ENCODE measurements around the gene RRP36.

RRP36 gene

DNA sequence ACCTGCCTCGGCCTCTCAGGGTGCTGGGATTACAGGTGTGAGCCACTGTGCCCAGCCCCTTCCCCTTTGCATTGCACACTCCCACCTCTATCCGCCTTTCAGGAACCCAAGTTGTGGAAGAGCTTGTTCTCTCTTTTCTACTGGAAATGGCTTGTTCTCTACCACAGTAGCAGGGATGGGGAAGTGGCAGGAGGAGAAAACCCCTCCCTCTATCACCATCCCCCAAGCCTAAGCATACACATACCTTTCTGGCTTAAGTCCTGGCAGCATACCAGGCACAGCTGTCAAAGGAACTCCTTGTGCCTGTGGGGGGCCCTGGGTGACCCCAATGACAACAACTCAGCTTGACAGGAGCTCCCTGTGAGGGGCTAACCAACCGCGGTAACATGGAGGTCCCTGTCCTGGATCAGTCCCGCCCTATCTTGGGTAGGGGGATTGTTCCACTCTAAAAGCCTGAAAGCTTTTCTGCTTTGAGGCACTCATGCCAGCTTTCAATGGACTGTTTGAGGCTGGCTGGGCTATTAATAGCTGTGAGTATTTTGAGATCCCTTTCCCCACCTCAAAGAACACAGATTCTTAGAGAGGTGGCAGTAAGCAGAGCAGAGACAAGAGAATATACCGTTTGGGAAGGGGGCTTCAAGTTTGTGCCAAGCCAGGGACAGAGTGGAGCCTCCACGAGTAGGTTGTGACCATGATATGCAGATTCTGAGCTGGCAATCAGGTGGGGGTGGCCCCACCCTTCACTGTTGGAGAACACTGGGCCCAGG lies 5.1 kb upstream of the RRP36 start:
- H3K23ac ChIP-seq (ENCODE audit: low read length), result peak overlapping the region; percentile 57
- no peak overlapping the region for H3K27ac ChIP-seq (ENCODE audit: low read depth, low read length)
- no peak overlapping the region for H2BK120ac ChIP-seq (ENCODE audit: low read depth, low read length)
- H3K4me3 ChIP-seq (ENCODE audit: low read length), result no peak overlapping the region
- DNase-seq, result peak; percentile 9
- H3K4me2 ChIP-seq (ENCODE audit: low read length), result no peak overlapping the region
- no peak overlapping the region for H3K56ac ChIP-seq (ENCODE audit: low read length)
- peaks cover 12% of the 10 kb centered on the region for H3K36me3 ChIP-seq (ENCODE audit: control insufficient read depth, insufficient read depth, low read length)
- H4K5ac ChIP-seq (ENCODE audit: low read length), result no peak overlapping the region
- no peak overlapping the region for H3K9ac ChIP-seq (ENCODE audit: low read length)
- no peaks in the 10 kb centered on the region for H3K27me3 ChIP-seq (ENCODE audit: insufficient read depth, low read length, poor library complexity)
- H4K8ac ChIP-seq (ENCODE audit: low read depth, low read length), result no peak overlapping the region
- H2BK15ac ChIP-seq (replicated peaks; ENCODE audit: low read depth), result no peak overlapping the region
- no peak overlapping the region for H3K18ac ChIP-seq (ENCODE audit: low read length)
- H3K4ac ChIP-seq (ENCODE audit: low read depth, low read length), result no peak overlapping the region
- no peak overlapping the region for H2AK5ac ChIP-seq (ENCODE audit: low read length)
- H3K4me1 ChIP-seq (ENCODE audit: control insufficient read depth, low read depth, low read length), result peaks cover 7% of the 10 kb centered on the region
- peaks cover 21% of the 10 kb centered on the region for H3K79me2 ChIP-seq (ENCODE audit: control insufficient read depth, insufficient read depth, low read length)
- H2BK5ac ChIP-seq (ENCODE audit: low read length), result no peak overlapping the region
- no CpG with 5 or more reads among the region's 7 CpGs for WGBS (ENCODE audit: extremely low coverage, insufficient coverage, low lambda C conversion rate)
- peaks cover 18% of the 10 kb centered on the region for H3K79me1 ChIP-seq (ENCODE audit: low read length)

DNA sequence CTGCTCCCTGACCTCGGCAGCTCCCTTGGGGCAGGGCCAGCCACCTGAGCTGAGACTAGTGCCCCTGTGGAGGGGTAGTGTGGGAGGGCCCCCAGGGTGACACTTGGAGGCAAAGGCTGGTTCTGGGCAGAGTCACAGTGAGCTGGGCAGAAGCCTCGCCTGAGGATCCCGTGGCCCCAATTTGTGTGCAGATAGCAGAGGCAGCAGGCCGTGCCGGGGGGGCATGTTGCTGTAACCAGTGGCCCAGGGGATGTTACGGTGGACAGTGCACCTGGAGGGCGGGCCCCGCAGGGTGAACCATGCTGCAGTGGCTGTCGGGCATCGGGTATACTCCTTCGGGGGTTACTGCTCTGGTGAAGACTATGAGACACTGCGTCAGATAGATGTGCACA lies 4.5 kb upstream of the RRP36 start:
- no peak overlapping the region for H2BK120ac ChIP-seq (ENCODE audit: low read depth, low read length)
- H4K8ac ChIP-seq (ENCODE audit: low read depth, low read length), result no peak overlapping the region
- peaks cover 7% of the 10 kb centered on the region for H3K4me1 ChIP-seq (ENCODE audit: control insufficient read depth, low read depth, low read length)
- no peak overlapping the region for H2BK5ac ChIP-seq (ENCODE audit: low read length)
- no peak overlapping the region for H2AK5ac ChIP-seq (ENCODE audit: low read length)
- H3K23ac ChIP-seq (ENCODE audit: low read length), result peak overlapping the region; percentile 57
- DNase-seq, result no peak
- no peak overlapping the region for H4K5ac ChIP-seq (ENCODE audit: low read length)
- no peaks in the 10 kb centered on the region for H3K27me3 ChIP-seq (ENCODE audit: insufficient read depth, low read length, poor library complexity)
- H3K79me2 ChIP-seq (ENCODE audit: control insufficient read depth, insufficient read depth, low read length), result peaks cover 23% of the 10 kb centered on the region
- H3K27ac ChIP-seq (ENCODE audit: low read depth, low read length), result no peak overlapping the region
- peaks cover 18% of the 10 kb centered on the region for H3K79me1 ChIP-seq (ENCODE audit: low read length)
- H3K18ac ChIP-seq (ENCODE audit: low read length), result no peak overlapping the region
- no peak overlapping the region for H3K4me3 ChIP-seq (ENCODE audit: low read length)
- no peak overlapping the region for H3K9ac ChIP-seq (ENCODE audit: low read length)
- no peak overlapping the region for H3K56ac ChIP-seq (ENCODE audit: low read length)
- no peak overlapping the region for H2BK15ac ChIP-seq (replicated peaks; ENCODE audit: low read depth)
- no peak overlapping the region for H3K4me2 ChIP-seq (ENCODE audit: low read length)
- H3K36me3 ChIP-seq (ENCODE audit: control insufficient read depth, insufficient read depth, low read length), result peaks cover 11% of the 10 kb centered on the region
- H3K4ac ChIP-seq (ENCODE audit: low read depth, low read length), result no peak overlapping the region
- no CpG with 5 or more reads among the region's 12 CpGs for WGBS (ENCODE audit: extremely low coverage, insufficient coverage, low lambda C conversion rate)

DNA sequence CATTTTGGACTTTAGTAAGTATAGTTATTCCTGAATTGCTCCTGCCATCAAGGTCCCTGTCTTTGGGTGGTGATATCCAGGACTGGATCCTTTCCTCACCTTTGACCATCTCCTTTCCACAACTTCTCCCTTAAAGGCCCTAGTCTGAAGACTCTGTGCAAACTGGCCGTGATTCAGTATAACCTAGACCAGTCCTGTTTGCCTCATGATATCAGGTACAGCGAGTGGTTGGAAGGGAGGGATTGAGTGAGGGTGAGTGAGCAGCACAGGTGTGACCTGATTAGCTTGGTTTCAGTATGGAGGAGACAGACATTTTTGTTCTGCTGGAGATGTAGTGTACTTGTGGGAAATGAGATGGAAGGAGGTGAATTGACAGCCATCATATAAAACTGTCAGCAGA lies 2.3 kb upstream of the RRP36 start:
- no peak overlapping the region for H3K18ac ChIP-seq (ENCODE audit: low read length)
- no peak overlapping the region for H3K9ac ChIP-seq (ENCODE audit: low read length)
- H4K5ac ChIP-seq (ENCODE audit: low read length), result no peak overlapping the region
- no peak overlapping the region for H2BK15ac ChIP-seq (replicated peaks; ENCODE audit: low read depth)
- H3K79me1 ChIP-seq (ENCODE audit: low read length), result peaks cover 16% of the 10 kb centered on the region
- no peak overlapping the region for H3K27ac ChIP-seq (ENCODE audit: low read depth, low read length)
- H3K79me2 ChIP-seq (ENCODE audit: control insufficient read depth, insufficient read depth, low read length), result peaks cover 29% of the 10 kb centered on the region
- no CpG with 5 or more reads among the region's 2 CpGs for WGBS (ENCODE audit: extremely low coverage, insufficient coverage, low lambda C conversion rate)
- H3K4me1 ChIP-seq (ENCODE audit: control insufficient read depth, low read depth, low read length), result peaks cover 2% of the 10 kb centered on the region
- H3K23ac ChIP-seq (ENCODE audit: low read length), result no peak overlapping the region
- no peak for DNase-seq
- no peak overlapping the region for H3K4ac ChIP-seq (ENCODE audit: low read depth, low read length)
- no peaks in the 10 kb centered on the region for H3K27me3 ChIP-seq (ENCODE audit: insufficient read depth, low read length, poor library complexity)
- no peak overlapping the region for H2BK120ac ChIP-seq (ENCODE audit: low read depth, low read length)
- no peak overlapping the region for H2AK5ac ChIP-seq (ENCODE audit: low read length)
- no peak overlapping the region for H4K8ac ChIP-seq (ENCODE audit: low read depth, low read length)
- H3K4me2 ChIP-seq (ENCODE audit: low read length), result no peak overlapping the region
- H2BK5ac ChIP-seq (ENCODE audit: low read length), result no peak overlapping the region
- no peak overlapping the region for H3K4me3 ChIP-seq (ENCODE audit: low read length)
- peaks cover 11% of the 10 kb centered on the region for H3K36me3 ChIP-seq (ENCODE audit: control insufficient read depth, insufficient read depth, low read length)
- no peak overlapping the region for H3K56ac ChIP-seq (ENCODE audit: low read length)

DNA sequence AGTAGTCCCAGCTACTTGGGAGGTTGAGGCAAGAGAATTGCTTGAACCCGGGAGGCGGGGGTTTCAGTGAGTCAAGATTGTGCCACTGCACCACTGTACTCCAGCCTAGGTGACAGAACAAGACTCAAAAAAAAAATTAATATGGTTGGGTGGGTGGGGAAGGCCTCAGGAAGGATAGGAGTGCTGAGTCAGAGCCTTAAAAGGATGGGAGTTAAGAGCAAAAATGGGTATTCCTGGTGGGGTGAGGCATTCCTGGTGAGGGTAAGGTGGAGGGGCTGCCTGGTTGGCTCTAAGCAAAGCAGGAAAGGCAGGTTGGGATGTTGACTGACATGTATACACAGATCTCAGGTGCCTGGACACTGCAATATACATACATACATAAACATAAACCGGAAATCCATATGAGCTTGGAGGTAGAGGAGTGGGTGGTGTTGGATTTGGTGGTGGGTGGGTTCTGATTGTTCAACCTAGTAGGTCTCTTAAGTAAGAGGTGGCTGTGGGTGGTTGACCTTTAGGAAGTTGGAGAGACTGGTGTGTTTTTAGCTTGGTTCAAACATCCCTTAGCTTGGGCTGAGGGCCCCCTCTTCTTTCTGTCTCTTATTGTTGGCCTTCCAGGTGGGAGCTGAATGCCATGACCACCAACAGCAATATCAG lies 1.2 kb upstream of the RRP36 start:
- no peak overlapping the region for H3K4me2 ChIP-seq (ENCODE audit: low read length)
- H3K4me3 ChIP-seq (ENCODE audit: low read length), result no peak overlapping the region
- no peak overlapping the region for H3K18ac ChIP-seq (ENCODE audit: low read length)
- no peaks in the 10 kb centered on the region for H3K27me3 ChIP-seq (ENCODE audit: insufficient read depth, low read length, poor library complexity)
- H2BK120ac ChIP-seq (ENCODE audit: low read depth, low read length), result no peak overlapping the region
- peaks cover 27% of the 10 kb centered on the region for H3K79me2 ChIP-seq (ENCODE audit: control insufficient read depth, insufficient read depth, low read length)
- peak overlapping the region; percentile 100 for H3K9ac ChIP-seq (ENCODE audit: low read length)
- H3K79me1 ChIP-seq (ENCODE audit: low read length), result peaks cover 23% of the 10 kb centered on the region
- peaks cover 18% of the 10 kb centered on the region for H3K36me3 ChIP-seq (ENCODE audit: control insufficient read depth, insufficient read depth, low read length)
- H3K4me1 ChIP-seq (ENCODE audit: control insufficient read depth, low read depth, low read length), result peaks cover 2% of the 10 kb centered on the region
- no peak overlapping the region for H2BK5ac ChIP-seq (ENCODE audit: low read length)
- no peak overlapping the region for H4K8ac ChIP-seq (ENCODE audit: low read depth, low read length)
- no peak overlapping the region for H2AK5ac ChIP-seq (ENCODE audit: low read length)
- H3K4ac ChIP-seq (ENCODE audit: low read depth, low read length), result no peak overlapping the region
- no peak overlapping the region for H3K23ac ChIP-seq (ENCODE audit: low read length)
- no peak overlapping the region for H4K5ac ChIP-seq (ENCODE audit: low read length)
- H2BK15ac ChIP-seq (replicated peaks; ENCODE audit: low read depth), result no peak overlapping the region
- WGBS (ENCODE audit: extremely low coverage, insufficient coverage, low lambda C conversion rate), result no CpG with 5 or more reads among the region's 3 CpGs
- H3K27ac ChIP-seq (ENCODE audit: low read depth, low read length), result no peak overlapping the region
- no peak for DNase-seq
- H3K56ac ChIP-seq (ENCODE audit: low read length), result no peak overlapping the region

DNA sequence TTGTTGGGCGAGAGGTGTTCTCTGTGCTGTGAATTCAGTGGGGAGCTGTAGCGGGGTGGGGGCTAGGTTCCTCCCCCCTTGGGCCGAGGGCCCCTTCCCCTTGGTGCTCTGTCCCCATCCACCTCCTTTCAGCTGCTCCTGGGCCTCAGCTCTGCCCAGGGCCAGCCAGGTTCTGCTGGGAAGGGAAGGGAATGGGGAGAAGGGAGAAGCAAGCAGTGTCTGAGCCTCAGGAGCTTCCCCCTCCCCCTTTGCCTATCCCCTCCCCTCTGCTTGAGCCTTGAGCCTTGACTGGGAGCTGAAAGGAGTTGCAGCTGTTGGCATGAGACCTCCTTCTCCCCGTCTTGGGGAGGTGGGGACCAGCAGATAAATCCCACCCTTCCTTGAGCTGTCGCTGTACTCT lies 576 bp upstream of the RRP36 start:
- Histone ChIP-seq H3K27ac (ENCODE audit: low read depth, low read length) (peak overlapping the region; percentile 96), H3K4me2 (ENCODE audit: low read length) (peak overlapping the region; percentile 95)
- WGBS (ENCODE audit: extremely low coverage, insufficient coverage, low lambda C conversion rate), result no CpG with 5 or more reads among the region's 5 CpGs

More for the DNA sequence above, 576 bp upstream of the RRP36 start:
- no peak overlapping the region for H3K4me3 ChIP-seq (ENCODE audit: low read length)
- H4K8ac ChIP-seq (ENCODE audit: low read depth, low read length), result no peak overlapping the region
- H3K36me3 ChIP-seq (ENCODE audit: control insufficient read depth, insufficient read depth, low read length), result peaks cover 19% of the 10 kb centered on the region
- no peak overlapping the region for H2AK5ac ChIP-seq (ENCODE audit: low read length)
- H4K5ac ChIP-seq (ENCODE audit: low read length), result peak overlapping the region; percentile 49
- no peak overlapping the region for H2BK15ac ChIP-seq (replicated peaks; ENCODE audit: low read depth)
- H3K79me1 ChIP-seq (ENCODE audit: low read length), result peaks cover 23% of the 10 kb centered on the region
- no peak overlapping the region for H3K23ac ChIP-seq (ENCODE audit: low read length)
- peak overlapping the region; percentile 82 for H3K18ac ChIP-seq (ENCODE audit: low read length)
- H3K9ac ChIP-seq (ENCODE audit: low read length), result peak overlapping the region; percentile 100
- no peaks in the 10 kb centered on the region for H3K27me3 ChIP-seq (ENCODE audit: insufficient read depth, low read length, poor library complexity)
- peak overlapping the region; percentile 95 for H3K56ac ChIP-seq (ENCODE audit: low read length)
- H2BK5ac ChIP-seq (ENCODE audit: low read length), result no peak overlapping the region
- peaks cover 2% of the 10 kb centered on the region for H3K4me1 ChIP-seq (ENCODE audit: control insufficient read depth, low read depth, low read length)
- peak; percentile 86 for DNase-seq
- H3K79me2 ChIP-seq (ENCODE audit: control insufficient read depth, insufficient read depth, low read length), result peaks cover 24% of the 10 kb centered on the region
- no peak overlapping the region for H3K4ac ChIP-seq (ENCODE audit: low read depth, low read length)
- no peak overlapping the region for H2BK120ac ChIP-seq (ENCODE audit: low read depth, low read length)
